Activated CD8-positive, alpha-beta memory T cell treated with anti-CD3 and anti-CD28 coated beads for 36 hours (primary cell): ENCODE results near the gene AKIP1. TPM values are rescaled to one million over a fixed set of nuclear protein-coding genes. Genes with fewer than 3 reads are reported as not detected.

ENCODE experiments used
- CTCF ChIA-PET: fragments of 350-600 bp; sonication (Branson Sonifier 250); formaldehyde crosslinking; loops from one replicate; lab custom pipeline; 2021; ENCODE audit warnings: antibody characterized with exemption; lab: Charles Lee
- POLR2A ChIA-PET: fragments of 350-600 bp; sonication (Branson Sonifier 250); formaldehyde crosslinking; loops from one replicate; lab custom pipeline; 2021; ENCODE audit warnings: antibody characterized with exemption; lab: Charles Lee
- total RNA-seq, 2 experiments: library from RNA; stranded (reverse); gene quantifications; one replicate each; pipeline ENCODE4 v1.2.3, GENCODE V29; 2021

The AKIP1 gene
- total RNA-seq, 2 experiments from 2014 or later, result 28.2 to 30.8 TPM

- CTCF ChIA-PET, result no interaction called here
- POLR2A ChIA-PET, result no interaction called here
Observed at GRCh38 chr11:8941341-8942103, 30.5 kb downstream of the AKIP1 start.

GRCh38 chr11:8942518-8943066, 31.6 kb downstream of the AKIP1 start, which contains the start of gene ASCL3:
TSS of gene ASCL3 (minus strand) at chr11:8943016. CDS start at chr11:8938161, 4,855 bp downstream.
- CTCF ChIA-PET, result no interaction called here

GRCh38 chr11:8947230-8947943, 36.4 kb downstream of the AKIP1 start:
- POLR2A ChIA-PET, result no interaction called here

More at GRCh38 chr11:8942518-8943066, 31.6 kb downstream of the AKIP1 start, which contains the start of gene ASCL3:
- POLR2A ChIA-PET, result no interaction called here

GRCh38 chr11:8948886-8949285, 37.9 kb downstream of the AKIP1 start:
- CTCF ChIA-PET, result no interaction called here

More at GRCh38 chr11:8947230-8947943, 36.4 kb downstream of the AKIP1 start:
- CTCF ChIA-PET, result interaction anchor here (0.6 kb wide), 1 partner anchor 10 kb away, joined by 3 read pairs; no protein-coding TSS in a partner anchor

GRCh38 chr11:8956860-8957259, 45.9 kb downstream of the AKIP1 start:
- ChIA-PET POLR2A (no interaction called here), CTCF (interaction anchor here (0.9 kb wide), 1 partner anchor 198 kb away, joined by 3 read pairs; no protein-coding TSS in a partner anchor)

More at GRCh38 chr11:8948886-8949285, 37.9 kb downstream of the AKIP1 start:
- POLR2A ChIA-PET, result no interaction called here

GRCh38 chr11:8959546-8960166, 48.7 kb downstream of the AKIP1 start:
- ChIA-PET CTCF (interaction anchor here (0.6 to 2.6 kb wide), 10 partner anchors 24 to 500 kb away, joined by 3 to 14 read pairs (median 4); partner anchors contain the start of gene AKIP1), POLR2A (interaction anchor here (1.0 kb wide), 1 partner anchor 271 kb away, joined by 4 read pairs; no protein-coding TSS in a partner anchor)

- ChIA-PET POLR2A (interaction anchor here (0.6 kb wide), 1 partner anchor 49 kb away, joined by 3 read pairs; no protein-coding TSS in a partner anchor), CTCF (no interaction called here)
Observed at GRCh38 chr11:8961401-8961800, 50.4 kb downstream of the AKIP1 start.

- POLR2A ChIA-PET, result interaction anchor here (0.6 to 1.2 kb wide), 2 partner anchors 51 to 279 kb away, joined by 3 to 6 read pairs; no protein-coding TSS in a partner anchor
- CTCF ChIA-PET, result no interaction called here
Observed at GRCh38 chr11:8962841-8963240, 51.9 kb downstream of the AKIP1 start.

- ChIA-PET CTCF (interaction anchor here (1.0 to 1.7 kb wide), 4 partner anchors 10 to 53 kb away, joined by 4 to 6 read pairs (median 4); partner anchors contain the start of gene AKIP1), POLR2A (interaction anchor here (0.7 to 2.1 kb wide), 7 partner anchors 40 to 610 kb away, joined by 3 to 16 read pairs (median 3); partner anchors contain the start of genes AKIP1, NRIP3 and WEE1)
Observed at GRCh38 chr11:8963569-8964323, 52.8 kb downstream of the AKIP1 start.

GRCh38 chr11:8964324-8965320, 53.6 kb downstream of the AKIP1 start, which contains the start of gene TMEM9B:
TSS of gene TMEM9B (minus strand) at chr11:8964442. CDS start at chr11:8964313, 129 bp downstream.
- ChIA-PET POLR2A (interaction anchor here (0.7 to 2.1 kb wide), 6 partner anchors 39 to 283 kb away, joined by 3 to 16 read pairs (median 3); partner anchors contain the start of genes AKIP1 and NRIP3), CTCF (interaction anchor here (0.5 to 1.7 kb wide), 5 partner anchors 11 to 1969 kb away, joined by 4 to 6 read pairs (median 4); partner anchors contain the start of gene AKIP1)

GRCh38 chr11:8967184-8967583, 56.2 kb downstream of the AKIP1 start:
- CTCF ChIA-PET, result no interaction called here
- POLR2A ChIA-PET, result no interaction called here

Other genes starting within 250 kb of the AKIP1 start
- gene TRIM66, start 228.5 kb upstream of the AKIP1 start, total RNA-seq, result 10 to 100 TPM; 24.5 to 26.7 TPM
- 1,000 to 10,000 TPM; 1,043 to 1,075 TPM for gene RPL27A, start 228.4 kb upstream of the AKIP1 start, total RNA-seq
- gene C11orf16, start 21.8 kb downstream of the AKIP1 start, total RNA-seq, result not detected
- not detected for gene ASCL3, start 31.8 kb downstream of the AKIP1 start, total RNA-seq
- gene TMEM9B, start 53.3 kb downstream of the AKIP1 start, total RNA-seq, result 10 to 100 TPM; 24.5 to 25.2 TPM
- 1 to 10 TPM; 1.3 TPM for gene NRIP3, start 92.8 kb downstream of the AKIP1 start, total RNA-seq
- gene SCUBE2, start 180.4 kb downstream of the AKIP1 start, total RNA-seq, result not detected